ENCODE data around the gene PARP2.

The PARP2 gene

DNA sequence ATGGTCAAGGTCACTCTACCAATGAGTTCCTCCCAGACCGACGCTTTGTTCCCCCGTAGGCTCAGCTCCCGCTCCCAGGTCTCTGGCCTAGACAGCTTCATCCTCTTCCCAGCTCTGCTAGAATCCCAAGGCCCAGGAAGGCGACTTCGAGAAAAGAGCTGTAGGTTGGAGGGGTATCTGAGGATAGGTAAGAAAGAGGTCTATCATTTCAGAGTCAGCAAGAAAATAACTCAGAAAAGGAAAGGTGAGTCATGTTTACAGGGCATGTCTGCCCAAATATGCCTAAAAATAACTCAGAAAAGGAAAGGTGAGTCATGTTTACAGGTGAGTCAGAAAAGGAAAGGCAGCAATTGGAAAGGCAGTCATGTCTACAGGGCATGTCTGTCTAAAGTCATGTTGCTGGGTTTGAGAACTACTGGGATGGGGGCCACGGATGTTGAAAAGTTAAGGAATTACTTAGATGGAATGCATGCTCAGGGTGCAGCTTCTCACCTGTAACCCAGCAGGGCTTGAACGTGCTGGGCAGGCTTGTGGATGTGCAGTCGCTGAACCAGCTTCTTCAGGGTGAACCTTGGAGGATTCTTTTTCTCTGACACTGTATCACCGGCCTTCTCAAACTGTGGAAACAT, 57.6 kb downstream of the PARP2 start:
- DNase-seq (ENCODE audit: low read depth) = no peak

DNA sequence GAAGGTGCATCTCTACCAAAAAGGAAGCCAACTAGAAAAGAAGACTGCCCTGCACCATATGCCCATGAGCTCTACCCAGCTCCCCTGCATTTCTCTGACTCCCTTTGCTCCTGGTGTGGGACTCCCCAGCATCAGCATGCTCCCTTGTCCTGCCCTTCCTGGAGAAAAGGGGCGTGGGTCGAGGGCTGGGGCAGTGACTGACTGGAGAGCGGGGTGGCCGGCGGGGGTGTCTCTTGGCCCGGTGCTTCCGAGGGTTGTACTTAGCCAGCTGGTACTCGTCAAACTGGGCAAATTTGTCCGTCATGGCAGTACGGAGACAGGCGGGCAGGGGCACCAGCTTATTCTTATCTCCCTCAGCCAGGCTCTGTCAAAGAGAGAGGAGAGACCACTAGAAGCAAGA, 60.1 kb downstream of the PARP2 start:
- DNase-seq (ENCODE audit: low read depth) = no peak

Measured in activated gamma-delta T cell treated with anti-CD3 and anti-CD28 coated beads, Interleukin-2, amount 50 U/mL, for 16 hours (primary cell).